NCI-H128 (cell line): Measurements from ENCODE around the gene THEM5.

Experiments
- DNase-seq: peaks from one replicate; lab custom pipeline; 2025; ENCODE audit not compliant: unreplicated experiment; lab: John Stamatoyannopoulos, UW

The THEM5 gene

GRCh38 chr1:151840421-151840820 is 13.1 kb downstream of the THEM5 start:
- DNase-seq: no peak

GRCh38 chr1:151839457-151840403 is 13.8 kb downstream of the THEM5 start, which contains the start of gene C2CD4D:
C2CD4D (minus strand) TSS chr1:151839820; CDS start chr1:151838989, 831 bp downstream.
- DNase-seq: peak; percentile 65

GRCh38 chr1:151839082-151839412 is 14.5 kb downstream of the THEM5 start:
- DNase-seq: no peak

- DNase-seq: no peak
Measured at GRCh38 chr1:151838222-151839081, 15.1 kb downstream of the THEM5 start.

- no peak for DNase-seq
Measured at GRCh38 chr1:151837884-151838221, 15.7 kb downstream of the THEM5 start.

DNA sequence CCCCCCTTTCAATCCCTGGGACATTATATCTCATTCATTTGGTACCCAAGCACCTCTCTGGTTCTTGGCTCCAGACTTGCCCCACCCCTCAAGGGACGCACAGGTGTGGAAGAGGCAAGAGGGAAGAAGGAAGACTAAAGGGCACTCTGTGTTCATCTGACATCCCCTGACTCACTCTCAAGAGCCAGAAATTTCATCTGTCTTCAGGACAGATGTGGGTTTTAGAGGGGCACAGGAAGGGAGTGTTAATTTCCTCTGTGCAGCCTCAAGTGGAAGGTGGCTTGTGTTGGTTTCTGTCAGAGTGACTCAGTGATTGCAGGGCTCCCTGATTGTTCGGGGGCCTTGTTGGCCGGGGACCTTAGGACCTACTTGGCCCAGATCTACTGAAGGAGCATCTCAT is 16.3 kb downstream of the THEM5 start:
- DNase-seq: no peak

- no peak for DNase-seq
Measured at GRCh38 chr1:151835596-151835995, 17.9 kb downstream of the THEM5 start.

DNA sequence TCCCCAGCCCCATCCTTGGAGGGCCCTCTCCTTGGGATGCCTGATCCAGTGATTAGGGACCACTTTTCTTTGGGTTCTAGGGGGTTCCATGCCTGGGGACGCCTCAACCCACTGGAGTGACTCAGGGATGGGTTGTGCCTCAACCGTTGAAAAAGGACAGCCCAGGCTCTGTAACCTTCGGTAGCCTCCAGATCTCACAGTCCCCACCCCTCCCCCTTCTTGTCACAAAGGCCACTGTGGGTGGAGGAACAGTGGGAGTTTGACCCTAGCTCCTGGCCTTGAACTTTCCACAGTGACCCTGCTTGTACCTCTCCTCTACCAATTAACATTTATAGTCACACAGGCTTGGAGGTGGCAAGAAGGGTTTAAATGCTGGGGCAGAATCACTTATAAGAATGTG is 19.3 kb downstream of the THEM5 start:
- no peak for DNase-seq

DNA sequence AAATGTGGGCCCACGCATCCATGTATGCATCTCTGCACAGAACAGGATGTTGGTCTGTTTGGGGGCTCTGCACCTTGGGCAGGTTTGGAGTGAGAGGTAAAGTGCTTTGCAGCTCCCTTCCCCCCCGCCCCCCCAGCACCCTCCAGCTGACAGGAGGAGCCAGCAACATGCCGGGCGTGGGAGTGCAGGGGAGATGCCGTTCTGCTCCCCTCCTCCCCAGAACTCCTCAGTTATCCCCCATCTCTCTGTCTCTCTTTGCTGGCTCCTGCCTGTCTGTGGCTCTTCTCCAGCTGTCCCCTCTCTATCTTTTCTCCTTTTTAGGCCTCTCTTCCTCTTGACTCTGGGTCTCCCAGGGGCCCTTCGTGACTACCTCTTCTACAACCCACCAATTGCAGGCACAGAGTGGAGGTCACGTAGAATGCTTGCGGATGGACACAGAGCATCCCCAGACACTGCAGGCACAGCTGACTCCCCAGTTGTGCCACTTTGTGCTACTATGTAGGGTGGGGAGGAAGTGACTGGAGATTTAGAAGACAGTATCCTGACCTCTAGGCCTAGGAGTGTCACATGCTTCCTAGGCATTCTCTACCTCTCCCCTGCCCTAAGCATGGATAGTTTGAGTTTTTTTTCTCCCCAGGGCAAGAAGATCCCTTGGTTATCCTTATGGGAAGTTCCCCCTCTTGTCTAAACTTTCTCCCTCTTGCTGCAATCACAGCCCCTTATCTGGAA is 20.2 kb downstream of the THEM5 start:
- DNase-seq: no peak

GRCh38 chr1:151832318-151832980 is 21.1 kb downstream of the THEM5 start:
- peak; percentile 72 for DNase-seq

DNA sequence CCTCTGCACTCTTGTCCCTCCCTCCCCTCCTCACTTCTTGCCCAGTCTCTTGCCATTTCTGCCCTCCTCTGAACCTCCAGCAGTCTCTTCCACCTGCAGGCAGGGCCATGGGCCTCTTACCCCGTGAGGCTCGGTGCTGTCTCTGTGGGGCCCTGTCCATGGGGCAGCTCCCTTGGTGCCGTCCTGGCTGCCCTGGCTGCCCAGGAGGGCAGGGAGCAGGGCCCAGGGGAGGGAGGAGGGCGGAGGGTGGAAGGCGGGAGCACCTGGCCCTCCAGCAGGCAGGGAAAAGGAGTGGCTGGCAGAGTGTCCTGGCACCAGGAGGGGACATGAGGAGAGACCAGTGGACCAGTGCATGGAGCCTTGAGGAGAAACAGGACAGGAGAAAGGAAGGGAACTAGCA is 21.9 kb downstream of the THEM5 start, which contains the start of gene RORC:
RORC (minus strand) TSS at position 198 of the 400 bp plus-strand sequence; CDS start at position 160, 38 bp downstream.
- DNase-seq: no peak

DNA sequence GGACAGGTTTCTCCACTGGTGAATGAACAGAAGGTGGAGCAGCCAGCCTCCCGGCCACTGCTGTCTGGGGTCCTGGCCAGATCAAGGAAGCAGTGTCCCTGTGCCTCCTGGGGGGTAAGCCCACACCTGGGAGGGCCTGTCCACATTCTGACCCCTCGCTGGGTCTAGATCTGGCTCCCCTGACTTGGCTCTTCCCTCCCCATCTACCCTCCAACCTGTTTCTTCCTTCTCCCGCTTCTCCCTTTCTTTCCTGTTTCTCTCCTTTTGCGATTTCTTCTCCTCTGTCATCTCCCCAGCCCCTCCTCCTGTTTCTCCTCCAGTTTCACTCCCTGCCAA is 22.3 kb downstream of the THEM5 start:
- no peak for DNase-seq

DNA sequence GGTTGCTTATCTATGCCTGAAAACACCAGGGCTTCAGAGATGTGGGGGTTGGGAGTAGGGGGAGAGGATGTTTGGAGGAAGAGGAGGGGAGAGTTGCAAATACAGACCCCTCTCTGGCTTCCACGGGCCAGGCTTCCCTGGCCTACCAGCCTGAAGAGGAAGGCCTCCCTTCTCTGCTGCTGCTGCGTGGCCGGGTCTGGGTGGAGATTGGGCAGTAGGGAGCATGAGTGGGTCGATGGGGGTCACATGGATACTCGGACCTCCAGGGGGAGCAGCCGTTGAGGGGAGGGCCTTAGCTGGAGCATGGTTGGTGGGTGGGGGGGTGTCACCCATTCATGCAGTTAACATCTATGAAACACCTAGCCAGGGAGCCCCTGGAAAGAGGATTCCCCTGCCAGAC is 23.5 kb downstream of the THEM5 start:
- no peak for DNase-seq

DNA sequence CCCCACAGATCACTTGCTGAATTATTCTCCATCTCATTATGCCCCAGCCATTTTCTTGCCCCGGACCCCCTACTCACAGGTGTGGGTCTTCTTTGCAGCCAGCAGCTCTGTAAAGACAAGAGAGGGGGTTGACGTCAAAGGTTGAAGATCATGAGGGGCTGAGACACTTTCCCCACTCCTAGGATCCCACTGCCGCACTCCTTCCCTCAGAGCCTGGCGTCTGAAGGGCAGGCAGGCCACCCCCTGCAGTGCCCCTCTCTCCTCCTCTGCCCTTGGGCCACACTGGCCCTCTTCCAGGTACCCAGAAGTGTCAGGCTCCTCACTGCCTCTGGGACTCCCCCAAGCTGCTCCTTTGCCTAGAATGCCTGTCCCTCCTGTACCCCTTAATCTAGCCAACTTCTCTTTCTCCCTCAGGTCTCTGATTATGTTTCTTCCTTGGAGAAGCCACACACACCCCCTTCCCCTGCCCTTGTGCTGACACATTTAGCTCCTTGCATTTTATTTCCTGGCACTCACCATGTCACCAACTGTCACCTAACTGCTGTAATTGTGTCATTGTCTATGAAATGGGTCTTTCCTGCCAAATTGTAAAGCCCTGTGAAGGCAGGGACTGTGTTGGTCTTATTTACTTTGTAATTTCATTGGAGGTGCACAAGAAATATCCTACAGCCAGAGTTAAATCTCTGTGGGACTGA is 24.0 kb downstream of the THEM5 start:
- no peak for DNase-seq

GRCh38 chr1:151828921-151829320 is 24.6 kb downstream of the THEM5 start:
- no peak for DNase-seq

DNA sequence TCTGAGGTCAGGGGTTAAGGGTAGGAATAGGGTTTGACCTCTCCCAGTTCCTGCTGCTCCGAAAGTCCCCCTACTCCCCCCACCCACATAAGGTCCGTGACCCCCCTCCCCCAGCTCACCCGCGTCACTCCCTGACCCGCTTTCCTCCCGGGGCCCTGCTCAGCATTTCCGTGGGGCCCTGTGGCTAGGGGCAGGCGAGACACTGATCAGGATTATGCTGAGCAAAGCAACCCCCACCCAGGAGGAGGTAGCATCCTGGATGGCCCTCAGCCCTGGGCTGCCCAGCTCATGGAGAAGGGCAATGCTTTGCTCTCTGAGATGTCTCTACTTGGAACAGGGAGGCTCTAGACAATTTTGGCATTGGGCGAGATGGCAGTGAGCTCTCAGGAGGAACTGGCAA is 25.7 kb downstream of the THEM5 start:
- DNase-seq: no peak

DNA sequence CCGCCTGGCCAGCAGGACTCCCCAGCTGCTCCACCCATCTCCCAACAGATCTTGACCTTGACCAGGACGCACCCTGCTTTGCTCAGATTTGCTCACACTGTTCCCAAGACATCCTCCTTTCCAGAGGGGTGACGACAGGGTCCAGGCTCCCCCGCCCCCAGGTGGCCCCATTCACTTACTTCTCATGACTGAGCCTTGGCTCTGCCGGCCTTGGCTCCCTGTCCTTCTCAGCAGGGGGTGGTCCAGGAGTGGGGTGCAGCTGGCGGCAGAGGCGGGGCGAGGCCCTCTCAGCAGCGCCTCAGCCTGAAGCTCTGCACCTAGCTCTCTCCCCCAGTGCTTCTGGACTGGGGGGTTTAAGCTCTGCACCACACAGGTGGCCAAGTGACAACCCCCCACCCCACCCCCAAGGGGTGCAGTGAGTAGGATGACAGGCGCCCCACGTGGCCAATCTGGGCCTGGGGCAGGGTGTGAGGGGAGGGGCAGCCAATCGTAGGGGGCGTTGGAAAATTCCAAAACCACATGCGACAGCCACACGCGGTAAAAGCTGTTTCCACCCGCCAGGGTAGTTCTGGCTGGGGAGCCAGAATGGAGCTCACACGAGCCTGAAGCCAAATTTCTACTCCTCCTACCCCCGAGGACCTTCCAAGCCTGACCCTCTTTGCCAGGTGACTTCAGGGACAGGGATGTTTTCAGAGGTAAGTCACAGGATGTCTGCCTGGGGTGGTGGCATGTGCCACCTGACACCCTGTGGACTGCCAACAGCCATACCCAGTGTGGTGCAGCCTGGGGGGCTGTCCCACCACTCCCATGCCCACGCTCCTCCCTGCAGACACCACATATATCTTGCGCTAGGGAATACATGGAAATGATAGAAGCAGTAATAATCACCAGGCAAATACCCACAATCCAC is 27.5 kb downstream of the THEM5 start:
- no peak for DNase-seq

DNA sequence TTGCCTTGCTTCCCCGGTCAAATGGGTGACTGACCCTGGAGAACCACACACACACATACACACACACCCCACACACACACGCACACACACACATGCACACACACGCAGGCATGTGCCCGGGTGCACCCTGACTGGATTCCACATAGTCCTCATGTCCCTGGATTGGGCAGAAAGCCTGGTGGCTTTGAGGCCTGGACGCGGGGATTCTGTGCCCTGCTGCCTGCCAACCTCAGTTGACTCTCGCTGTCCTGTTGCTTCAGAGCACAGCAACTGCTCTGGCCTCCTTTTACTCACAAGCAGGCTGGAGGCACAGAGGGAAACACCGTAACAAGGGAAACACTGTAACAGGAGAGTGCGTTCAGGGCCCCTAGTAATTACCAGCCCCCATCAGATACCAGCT is 28.3 kb downstream of the THEM5 start:
- no peak for DNase-seq

DNA sequence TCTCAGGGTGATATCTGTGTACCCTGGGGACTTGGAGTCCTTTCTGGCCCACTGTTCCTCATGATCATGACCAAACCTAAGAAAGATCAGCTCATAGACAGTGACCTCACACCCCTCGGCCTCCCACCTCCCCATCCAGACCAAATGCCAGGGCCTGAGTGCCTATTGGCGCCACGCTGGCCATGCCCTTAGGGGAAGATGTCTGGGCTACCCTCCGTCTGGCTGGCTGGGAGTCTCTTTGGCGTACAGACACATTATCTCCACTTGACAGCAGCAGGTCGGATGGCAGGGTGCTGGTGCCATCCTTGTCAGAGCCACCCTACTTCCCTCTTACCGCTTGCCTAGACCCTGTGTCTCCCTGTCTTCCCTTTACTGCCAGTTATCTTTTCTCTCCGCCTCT is 30.3 kb downstream of the THEM5 start:
- no peak for DNase-seq
